Measurements from ENCODE around the gene CCL17.

The CCL17 gene

DNA sequence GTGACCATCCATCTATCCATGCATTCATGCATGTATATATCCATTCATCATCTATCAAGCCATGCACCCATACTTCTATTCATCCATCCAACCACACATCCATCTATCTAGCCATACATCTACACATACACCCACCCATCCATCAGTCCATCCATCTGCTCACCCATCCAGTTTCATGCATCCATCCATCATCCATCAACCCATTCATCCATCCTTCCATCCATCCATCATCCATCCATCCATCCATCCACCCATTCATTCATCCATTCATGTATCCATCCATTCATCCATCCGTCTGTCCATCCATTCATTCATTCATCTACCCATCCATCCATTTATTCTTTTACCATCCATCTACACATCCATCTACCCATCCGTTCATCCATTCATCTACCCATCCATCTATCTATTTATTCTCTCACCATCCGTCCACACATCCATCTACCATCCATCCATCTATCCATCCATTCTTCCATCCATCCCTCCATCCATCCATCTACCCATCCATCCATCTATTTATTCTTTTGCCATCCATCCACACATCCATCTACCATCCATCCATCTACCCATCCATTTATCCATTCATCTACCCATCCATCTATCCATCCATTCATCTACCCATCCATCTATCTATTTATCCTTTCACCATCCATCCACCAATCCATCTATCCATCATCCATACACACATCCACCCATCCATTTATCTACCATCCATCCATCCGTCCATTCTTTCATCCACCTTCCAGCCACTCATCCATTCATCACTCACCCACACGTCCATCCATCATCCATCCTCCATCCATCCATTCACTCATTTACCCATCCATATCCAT lies 3.2 kb downstream of the CCL17 start:
- Histone ChIP-seq H3K9me3 (ENCODE audit: control insufficient read depth in 1 of 2, low read length in 2 of 2) (no peaks in the 10 kb centered on the region), H3K27ac (ENCODE audit: low read length) (no peak overlapping the region), H3K36me3 (ENCODE audit: control insufficient read depth in 1 of 2, insufficient read depth in 2 of 2, low read length in 2 of 2) (no peaks in the 10 kb centered on the region), H3K4me1 (ENCODE audit: control insufficient read depth in 1 of 2, insufficient read depth in 2 of 2, low read length in 2 of 2) (no peaks in the 10 kb centered on the region), H3K4me3 (ENCODE audit: low read depth in 1 of 2, low read length in 2 of 2) (no peak overlapping the region), H3K27me3 (ENCODE audit: low read depth, low read length) (no peaks in the 10 kb centered on the region)

DNA sequence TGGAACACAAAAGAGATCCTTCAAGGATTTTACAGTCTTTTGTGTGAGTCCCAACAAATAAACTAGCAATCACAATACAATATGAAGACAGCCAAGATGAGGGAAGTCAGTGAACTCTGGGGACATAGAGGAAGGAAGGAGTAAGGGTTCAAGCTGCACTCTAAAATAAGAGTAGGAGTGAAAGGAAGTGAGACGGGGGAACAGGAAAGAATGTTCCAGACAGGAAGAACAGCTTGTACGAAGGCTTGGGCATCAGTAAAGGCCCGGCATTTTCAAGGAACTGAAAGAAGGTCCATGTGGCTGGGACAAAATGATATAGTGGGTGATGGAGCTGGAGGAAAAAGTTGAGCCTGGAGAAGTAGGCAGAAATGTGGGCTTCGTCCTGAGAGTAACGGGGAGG lies 4.5 kb downstream of the CCL17 start:
- no peaks in the 10 kb centered on the region for H3K27me3 ChIP-seq (ENCODE audit: low read depth, low read length)
- H3K9me3 ChIP-seq (ENCODE audit: control insufficient read depth in 1 of 2, low read length in 2 of 2), result no peaks in the 10 kb centered on the region
- no peak overlapping the region for H3K27ac ChIP-seq (ENCODE audit: low read length)
- no peaks in the 10 kb centered on the region for H3K4me1 ChIP-seq (ENCODE audit: control insufficient read depth in 1 of 2, insufficient read depth in 2 of 2, low read length in 2 of 2)
- H3K4me3 ChIP-seq (ENCODE audit: low read depth in 1 of 2, low read length in 2 of 2), result no peak overlapping the region
- H3K36me3 ChIP-seq (ENCODE audit: control insufficient read depth in 1 of 2, insufficient read depth in 2 of 2, low read length in 2 of 2), result no peaks in the 10 kb centered on the region

DNA sequence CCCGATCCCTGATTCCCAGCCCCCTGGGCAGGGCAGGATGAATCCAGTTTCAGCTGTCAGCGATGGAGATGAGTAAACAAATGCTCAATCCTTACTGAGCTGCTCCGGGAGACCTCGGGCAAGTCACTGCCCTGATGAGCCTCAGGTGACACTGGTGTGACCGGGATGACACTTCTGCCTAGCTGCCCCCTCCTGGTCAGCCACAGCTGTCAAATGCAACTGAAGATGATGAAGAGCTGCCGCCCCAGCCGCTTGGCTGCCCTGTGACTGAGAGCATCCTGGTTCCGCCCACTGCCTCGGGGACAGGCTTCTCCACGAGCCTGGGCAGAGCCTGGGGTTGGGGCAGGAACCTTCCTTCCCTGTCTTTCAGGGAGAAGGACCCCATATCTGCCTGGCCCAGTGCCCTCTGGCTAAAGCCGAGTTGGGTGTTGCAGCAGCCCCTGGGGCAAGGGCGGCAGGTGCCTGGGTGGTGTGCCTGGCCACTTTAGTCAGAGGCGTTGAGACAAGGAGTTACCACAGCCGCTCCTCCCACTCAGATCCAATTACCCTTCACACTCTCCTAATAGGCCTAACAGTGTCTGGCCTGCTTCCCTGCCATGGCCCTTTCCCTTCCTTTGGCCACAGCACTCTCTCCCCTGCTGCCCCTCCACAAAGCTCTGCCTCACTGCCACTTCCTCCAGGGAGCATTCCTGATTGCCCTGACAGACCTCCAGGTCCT lies 5.5 kb downstream of the CCL17 start:
- no peaks in the 10 kb centered on the region for H3K36me3 ChIP-seq (ENCODE audit: control insufficient read depth in 1 of 2, insufficient read depth in 2 of 2, low read length in 2 of 2)
- no peaks in the 10 kb centered on the region for H3K9me3 ChIP-seq (ENCODE audit: control insufficient read depth in 1 of 2, low read length in 2 of 2)
- no peak overlapping the region for H3K4me3 ChIP-seq (ENCODE audit: low read depth in 1 of 2, low read length in 2 of 2)
- no peaks in the 10 kb centered on the region for H3K4me1 ChIP-seq (ENCODE audit: control insufficient read depth in 1 of 2, insufficient read depth in 2 of 2, low read length in 2 of 2)
- no peaks in the 10 kb centered on the region for H3K27me3 ChIP-seq (ENCODE audit: low read depth, low read length)
- no peak overlapping the region for H3K27ac ChIP-seq (ENCODE audit: low read length)

DNA sequence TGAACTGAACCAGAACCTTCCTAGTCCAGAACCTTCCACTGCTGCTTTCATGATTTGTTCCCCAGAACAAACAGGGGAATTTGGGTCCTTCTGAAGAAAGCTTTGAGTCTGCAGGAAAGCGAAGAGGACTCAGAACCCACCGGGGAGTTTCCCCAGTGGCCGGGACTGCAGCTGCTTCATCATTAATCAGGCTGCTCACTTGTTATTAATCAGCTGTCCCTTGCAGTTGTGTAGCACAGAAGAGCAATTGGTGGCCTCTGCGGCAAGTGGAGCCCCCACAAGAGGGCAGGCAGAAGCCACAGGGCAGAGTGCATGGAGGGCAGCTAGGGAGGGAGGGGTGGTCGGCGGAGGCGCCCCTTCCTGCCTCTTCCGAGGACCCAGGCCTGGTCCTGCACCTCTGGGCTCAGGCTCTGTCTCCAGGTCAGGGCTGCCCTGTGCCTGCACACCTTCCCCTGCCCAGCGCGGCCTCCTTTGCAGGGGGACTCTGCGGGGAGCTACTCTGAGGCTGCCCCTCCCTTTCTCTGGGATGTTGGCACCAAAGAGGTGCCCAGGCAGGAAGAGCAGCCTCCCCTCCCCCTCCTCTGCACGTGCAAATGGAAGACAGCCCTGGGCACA lies 6.9 kb downstream of the CCL17 start:
- no peak overlapping the region for H3K27ac ChIP-seq (ENCODE audit: low read length)
- H3K9me3 ChIP-seq (ENCODE audit: control insufficient read depth in 1 of 2, low read length in 2 of 2), result no peaks in the 10 kb centered on the region
- no peaks in the 10 kb centered on the region for H3K36me3 ChIP-seq (ENCODE audit: control insufficient read depth in 1 of 2, insufficient read depth in 2 of 2, low read length in 2 of 2)
- no peaks in the 10 kb centered on the region for H3K4me1 ChIP-seq (ENCODE audit: control insufficient read depth in 1 of 2, insufficient read depth in 2 of 2, low read length in 2 of 2)
- H3K4me3 ChIP-seq (ENCODE audit: low read depth in 1 of 2, low read length in 2 of 2), result no peak overlapping the region
- H3K27me3 ChIP-seq (ENCODE audit: low read depth, low read length), result no peaks in the 10 kb centered on the region

DNA sequence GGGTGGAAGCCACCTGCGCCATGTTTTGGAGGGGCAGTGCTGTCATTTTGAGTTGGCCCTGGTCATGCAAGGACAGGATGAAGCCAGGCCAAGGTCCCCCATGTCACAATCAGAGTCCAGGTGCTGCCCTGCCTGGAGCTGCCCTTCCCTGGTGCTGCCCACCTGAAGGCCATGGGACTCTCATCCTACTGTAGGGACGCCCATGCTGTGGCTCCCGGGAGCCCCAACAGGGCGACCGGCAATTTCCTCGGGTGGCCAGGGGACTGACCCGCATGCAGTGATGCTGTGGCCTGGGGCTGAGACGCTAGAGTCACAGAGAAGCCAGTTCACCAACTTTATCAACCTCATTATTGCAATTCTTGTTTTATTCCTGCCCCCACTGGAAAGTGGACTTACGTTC lies 8.0 kb downstream of the CCL17 start:
- H3K9me3 ChIP-seq (ENCODE audit: control insufficient read depth in 1 of 2, low read length in 2 of 2), result no peaks in the 10 kb centered on the region
- no peaks in the 10 kb centered on the region for H3K36me3 ChIP-seq (ENCODE audit: control insufficient read depth in 1 of 2, insufficient read depth in 2 of 2, low read length in 2 of 2)
- H3K27ac ChIP-seq (ENCODE audit: low read length), result no peak overlapping the region
- no peaks in the 10 kb centered on the region for H3K27me3 ChIP-seq (ENCODE audit: low read depth, low read length)
- no peak overlapping the region for H3K4me3 ChIP-seq (ENCODE audit: low read depth in 1 of 2, low read length in 2 of 2)
- peaks cover 5 to 10% of the 10 kb centered on the region in 2 donors for H3K4me1 ChIP-seq (ENCODE audit: control insufficient read depth in 1 of 2, insufficient read depth in 2 of 2, low read length in 2 of 2)

DNA sequence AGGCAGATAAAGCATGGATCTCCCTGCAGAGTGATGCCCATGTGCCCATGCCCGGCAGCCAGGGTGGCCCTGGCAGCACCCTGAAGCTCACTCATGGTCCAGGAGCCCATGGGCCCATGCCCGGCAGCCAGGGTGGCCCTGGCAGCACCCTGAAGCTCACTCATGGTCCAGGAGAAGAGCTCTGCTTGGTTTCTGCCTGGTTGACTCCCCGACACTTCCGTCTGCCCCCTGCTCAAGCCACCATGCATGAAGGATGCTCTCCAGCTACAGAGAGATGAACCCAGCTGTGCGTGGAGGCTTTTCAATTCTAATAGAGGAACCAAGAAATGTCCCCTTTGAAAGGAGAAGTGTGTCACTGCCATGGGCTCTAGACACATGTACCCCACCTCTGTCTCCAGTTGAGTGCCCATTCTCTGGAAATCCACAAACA lies 8.7 kb downstream of the CCL17 start:
- Histone ChIP-seq H3K4me3 (ENCODE audit: low read depth in 1 of 2, low read length in 2 of 2) (no peak overlapping the region), H3K9me3 (ENCODE audit: control insufficient read depth in 1 of 2, low read length in 2 of 2) (no peaks in the 10 kb centered on the region), H3K4me1 (ENCODE audit: control insufficient read depth in 1 of 2, insufficient read depth in 2 of 2, low read length in 2 of 2) (peaks cover 5 to 10% of the 10 kb centered on the region in 2 donors), H3K27ac (ENCODE audit: low read length) (no peak overlapping the region), H3K36me3 (ENCODE audit: control insufficient read depth in 1 of 2, insufficient read depth in 2 of 2, low read length in 2 of 2) (no peaks in the 10 kb centered on the region), H3K27me3 (ENCODE audit: low read depth, low read length) (no peaks in the 10 kb centered on the region)

DNA sequence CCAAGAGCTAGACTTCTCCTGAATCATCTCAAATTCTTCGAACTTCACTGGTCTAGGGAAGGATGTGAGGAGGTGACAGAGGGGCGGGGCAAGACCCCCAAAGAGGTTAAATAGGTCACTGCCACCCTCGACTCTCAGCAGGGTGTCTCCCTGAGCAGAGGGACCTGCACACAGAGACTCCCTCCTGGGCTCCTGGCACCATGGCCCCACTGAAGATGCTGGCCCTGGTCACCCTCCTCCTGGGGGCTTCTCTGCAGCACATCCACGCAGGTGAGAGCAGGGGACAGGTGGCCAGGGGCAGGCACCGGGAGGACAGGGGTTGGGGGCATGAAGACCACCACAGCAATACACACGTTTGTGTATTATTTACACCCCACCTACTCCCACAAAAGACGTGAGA lies 9.2 kb downstream of the CCL17 start:
- Histone ChIP-seq H3K36me3 (ENCODE audit: control insufficient read depth in 1 of 2, insufficient read depth in 2 of 2, low read length in 2 of 2) (no peaks in the 10 kb centered on the region), H3K4me1 (ENCODE audit: control insufficient read depth in 1 of 2, insufficient read depth in 2 of 2, low read length in 2 of 2) (peaks cover 8 to 13% of the 10 kb centered on the region in 2 donors), H3K27ac (ENCODE audit: low read length) (no peak overlapping the region), H3K27me3 (ENCODE audit: low read depth, low read length) (no peaks in the 10 kb centered on the region), H3K9me3 (ENCODE audit: control insufficient read depth in 1 of 2, low read length in 2 of 2) (no peaks in the 10 kb centered on the region), H3K4me3 (ENCODE audit: low read depth in 1 of 2, low read length in 2 of 2) (no peak overlapping the region)

DNA sequence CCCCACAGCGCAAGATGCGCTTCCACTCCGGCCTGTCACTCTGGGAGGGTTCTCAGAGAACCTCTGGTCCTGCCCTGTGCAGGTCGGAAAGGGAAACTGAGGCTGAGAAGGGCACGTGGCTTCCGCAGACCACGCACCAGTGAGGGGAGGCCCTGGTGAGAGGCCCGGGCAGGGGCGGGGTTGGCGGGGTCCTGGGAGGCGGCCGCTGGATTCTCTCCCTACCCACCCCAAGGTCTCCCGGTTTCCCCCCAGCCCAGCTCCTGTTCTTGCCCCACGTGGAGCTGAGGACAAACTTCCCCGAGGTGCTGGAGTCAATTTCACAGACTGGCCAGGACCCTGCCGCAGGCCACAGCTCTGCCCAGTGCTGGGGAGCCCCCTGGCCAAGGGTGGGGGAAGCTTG lies 11.5 kb downstream of the CCL17 start:
- Histone ChIP-seq H3K9me3 (ENCODE audit: control insufficient read depth in 1 of 2, low read length in 2 of 2) (no peaks in the 10 kb centered on the region), H3K4me1 (ENCODE audit: control insufficient read depth in 1 of 2, insufficient read depth in 2 of 2, low read length in 2 of 2) (peaks cover 13 to 19% of the 10 kb centered on the region in 2 donors), H3K36me3 (ENCODE audit: control insufficient read depth in 1 of 2, insufficient read depth in 2 of 2, low read length in 2 of 2) (no peaks in the 10 kb centered on the region), H3K4me3 (ENCODE audit: low read depth in 1 of 2, low read length in 2 of 2) (no peak overlapping the region), H3K27ac (ENCODE audit: low read length) (no peak overlapping the region), H3K27me3 (ENCODE audit: low read depth, low read length) (no peaks in the 10 kb centered on the region)

DNA sequence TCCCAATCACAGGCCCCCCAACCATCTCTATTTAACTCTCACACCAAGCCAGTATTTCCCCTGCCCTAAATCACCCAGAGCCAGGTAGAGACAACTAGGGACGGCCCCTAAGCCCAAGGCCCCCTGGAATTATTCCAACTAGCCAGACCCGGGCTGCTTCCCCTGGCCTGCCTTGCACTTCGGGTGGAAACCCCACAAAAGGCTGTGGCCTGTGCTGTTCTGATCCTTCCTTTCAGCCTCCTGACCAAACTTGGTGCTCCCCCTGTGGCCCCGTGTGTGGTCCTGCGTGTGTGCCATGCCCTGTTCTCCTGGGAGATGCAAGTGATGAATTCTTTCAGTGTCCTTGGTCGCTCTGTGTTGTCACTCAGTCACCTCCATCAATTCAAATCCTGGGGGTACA lies 14.9 kb downstream of the CCL17 start:
- H3K27me3 ChIP-seq (ENCODE audit: low read depth, low read length), result no peaks in the 10 kb centered on the region
- peaks cover 13 to 25% of the 10 kb centered on the region in 2 donors for H3K4me1 ChIP-seq (ENCODE audit: control insufficient read depth in 1 of 2, insufficient read depth in 2 of 2, low read length in 2 of 2)

DNA sequence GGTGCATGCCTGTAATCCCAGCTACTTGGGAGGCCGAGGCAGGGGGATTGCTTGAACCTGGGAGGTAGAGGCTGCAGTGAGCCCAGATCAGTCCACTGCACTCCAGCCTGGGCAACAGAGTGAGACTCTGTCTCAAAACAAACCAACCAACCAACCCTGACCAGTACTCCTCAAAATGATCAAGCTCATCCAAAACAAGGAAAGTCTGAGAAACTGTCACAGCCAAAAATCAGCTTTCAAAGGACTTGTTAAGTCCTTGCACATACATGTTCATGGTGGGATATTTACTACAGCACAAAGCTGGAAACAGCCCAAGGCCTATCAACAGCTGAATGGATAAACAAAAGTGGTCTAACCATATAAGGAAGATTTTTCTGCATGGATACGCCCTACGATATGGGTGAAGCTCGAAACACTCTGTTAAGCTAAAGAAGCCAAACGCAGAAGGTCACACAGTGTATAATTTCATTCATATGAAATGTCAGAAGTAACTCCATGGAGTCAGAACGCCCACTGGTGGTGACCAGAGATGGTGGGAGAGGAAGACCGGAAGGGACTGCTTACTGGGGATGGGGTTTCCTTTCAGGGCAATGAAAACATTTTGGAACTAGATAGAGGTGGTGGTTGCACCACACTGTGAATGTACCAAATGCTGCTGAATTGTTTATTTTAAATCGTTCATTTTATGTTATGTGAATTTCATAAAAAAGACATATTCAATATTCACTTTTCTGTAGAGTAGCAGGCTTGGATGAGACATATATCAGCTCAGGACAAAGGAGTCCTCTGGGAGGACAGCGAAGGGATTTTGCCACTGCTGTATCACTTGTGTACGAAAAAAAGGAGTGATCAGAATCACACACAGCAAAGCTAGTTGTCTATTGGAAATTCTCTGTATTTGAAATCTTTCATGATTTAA lies 17.7 kb downstream of the CCL17 start:
- no peaks in the 10 kb centered on the region for H3K27me3 ChIP-seq (ENCODE audit: low read depth, low read length)
- no peaks in the 10 kb centered on the region for H3K9me3 ChIP-seq (ENCODE audit: control insufficient read depth in 1 of 2, low read length in 2 of 2)
- H3K36me3 ChIP-seq (ENCODE audit: control insufficient read depth in 1 of 2, insufficient read depth in 2 of 2, low read length in 2 of 2), result no peaks in the 10 kb centered on the region
- H3K4me3 ChIP-seq (ENCODE audit: low read depth in 1 of 2, low read length in 2 of 2), result no peak overlapping the region
- no peak overlapping the region for H3K27ac ChIP-seq (ENCODE audit: low read length)
- H3K4me1 ChIP-seq (ENCODE audit: control insufficient read depth in 1 of 2, insufficient read depth in 2 of 2, low read length in 2 of 2), result peaks cover 8 to 18% of the 10 kb centered on the region in 2 donors

More for the DNA sequence above, 14.9 kb downstream of the CCL17 start:
- Histone ChIP-seq H3K36me3 (ENCODE audit: control insufficient read depth in 1 of 2, insufficient read depth in 2 of 2, low read length in 2 of 2) (no peaks in the 10 kb centered on the region), H3K9me3 (ENCODE audit: control insufficient read depth in 1 of 2, low read length in 2 of 2) (no peaks in the 10 kb centered on the region), H3K4me3 (ENCODE audit: low read depth in 1 of 2, low read length in 2 of 2) (no peak overlapping the region), H3K27ac (ENCODE audit: low read length) (no peak overlapping the region)
